HFF-Myc (cell line): ENCODE measurements around the gene NPDC1.

ENCODE experiments used
- DNase-seq: peaks from one replicate; pipeline ENCODE4 v3.0.0-alpha.2; 2011; ENCODE audit warnings: low read depth; ENCODE audit errors: extremely low read depth
- H3K4me3 ChIP-seq: replicated peaks from 2 replicates; pipeline ENCODE4 v1.5.1; 2011; ENCODE audit warnings: low read depth, mild to moderate bottlenecking, control low read depth, low read length
- TF ChIP-seq, protein P1 (sequence below): IDR thresholded peaks from 2 replicates; pipeline ENCODE4 v1.5.1; 2012; ENCODE audit warnings: mild to moderate bottlenecking, low read depth, low read length, control low read depth; ENCODE audit errors: missing control alignments

NPDC1 gene

GRCh38 chr9:137078701-137079400 lies 32.9 kb upstream of the NPDC1 start:
- H3K4me3 ChIP-seq = peak overlapping the region; percentile 61
- no peak for DNase-seq
- TF ChIP-seq, protein P1, sequence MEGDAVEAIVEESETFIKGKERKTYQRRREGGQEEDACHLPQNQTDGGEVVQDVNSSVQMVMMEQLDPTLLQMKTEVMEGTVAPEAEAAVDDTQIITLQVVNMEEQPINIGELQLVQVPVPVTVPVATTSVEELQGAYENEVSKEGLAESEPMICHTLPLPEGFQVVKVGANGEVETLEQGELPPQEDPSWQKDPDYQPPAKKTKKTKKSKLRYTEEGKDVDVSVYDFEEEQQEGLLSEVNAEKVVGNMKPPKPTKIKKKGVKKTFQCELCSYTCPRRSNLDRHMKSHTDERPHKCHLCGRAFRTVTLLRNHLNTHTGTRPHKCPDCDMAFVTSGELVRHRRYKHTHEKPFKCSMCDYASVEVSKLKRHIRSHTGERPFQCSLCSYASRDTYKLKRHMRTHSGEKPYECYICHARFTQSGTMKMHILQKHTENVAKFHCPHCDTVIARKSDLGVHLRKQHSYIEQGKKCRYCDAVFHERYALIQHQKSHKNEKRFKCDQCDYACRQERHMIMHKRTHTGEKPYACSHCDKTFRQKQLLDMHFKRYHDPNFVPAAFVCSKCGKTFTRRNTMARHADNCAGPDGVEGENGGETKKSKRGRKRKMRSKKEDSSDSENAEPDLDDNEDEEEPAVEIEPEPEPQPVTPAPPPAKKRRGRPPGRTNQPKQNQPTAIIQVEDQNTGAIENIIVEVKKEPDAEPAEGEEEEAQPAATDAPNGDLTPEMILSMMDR = no peak

DNA sequence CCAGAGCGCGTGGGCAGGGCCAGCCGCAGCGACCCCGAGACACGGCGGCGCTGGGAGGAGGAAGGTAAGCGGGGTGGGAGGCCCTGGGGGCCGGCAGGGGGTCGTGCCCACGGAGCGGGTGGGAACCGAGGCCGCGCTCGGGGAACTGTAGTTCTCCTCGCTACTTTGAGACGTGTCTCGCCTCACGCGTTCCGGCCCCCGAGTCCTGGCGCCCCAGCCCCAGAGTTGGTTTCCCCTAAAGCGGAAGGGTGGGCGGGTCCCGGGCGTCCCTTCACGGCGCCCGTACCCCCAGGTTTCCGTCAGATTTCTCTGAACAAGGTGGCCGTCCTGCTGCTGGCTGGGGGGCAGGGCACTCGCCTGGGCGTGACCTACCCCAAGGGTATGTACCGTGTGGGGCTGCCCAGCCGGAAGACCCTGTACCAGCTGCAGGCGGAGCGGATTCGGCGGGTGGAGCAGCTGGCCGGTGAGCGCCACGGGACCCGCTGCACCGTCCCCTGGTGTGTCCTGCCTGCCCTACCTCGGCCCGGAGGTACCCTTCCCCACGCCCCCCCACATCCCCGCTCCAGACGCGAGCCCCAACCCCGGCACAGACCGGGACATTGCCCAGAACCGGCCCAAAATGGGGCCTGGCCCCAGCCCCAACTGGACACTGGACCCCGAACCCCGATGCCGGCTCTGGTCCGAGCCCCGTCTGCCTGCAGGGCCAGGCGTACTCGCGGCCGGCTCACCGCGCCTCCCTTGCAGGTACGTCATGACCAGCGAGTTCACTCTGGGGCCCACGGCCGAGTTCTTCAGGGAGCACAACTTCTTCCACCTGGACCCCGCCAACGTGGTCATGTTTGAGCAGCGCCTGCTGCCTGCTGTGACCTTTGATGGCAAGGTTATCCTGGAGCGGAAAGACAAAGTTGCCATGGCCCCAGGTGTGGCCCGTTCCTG lies 32.0 kb upstream of the NPDC1 start:
- TF ChIP-seq, protein P1 = no peak
- no peak for DNase-seq
- H3K4me3 ChIP-seq = peak overlapping the region; percentile 61

DNA sequence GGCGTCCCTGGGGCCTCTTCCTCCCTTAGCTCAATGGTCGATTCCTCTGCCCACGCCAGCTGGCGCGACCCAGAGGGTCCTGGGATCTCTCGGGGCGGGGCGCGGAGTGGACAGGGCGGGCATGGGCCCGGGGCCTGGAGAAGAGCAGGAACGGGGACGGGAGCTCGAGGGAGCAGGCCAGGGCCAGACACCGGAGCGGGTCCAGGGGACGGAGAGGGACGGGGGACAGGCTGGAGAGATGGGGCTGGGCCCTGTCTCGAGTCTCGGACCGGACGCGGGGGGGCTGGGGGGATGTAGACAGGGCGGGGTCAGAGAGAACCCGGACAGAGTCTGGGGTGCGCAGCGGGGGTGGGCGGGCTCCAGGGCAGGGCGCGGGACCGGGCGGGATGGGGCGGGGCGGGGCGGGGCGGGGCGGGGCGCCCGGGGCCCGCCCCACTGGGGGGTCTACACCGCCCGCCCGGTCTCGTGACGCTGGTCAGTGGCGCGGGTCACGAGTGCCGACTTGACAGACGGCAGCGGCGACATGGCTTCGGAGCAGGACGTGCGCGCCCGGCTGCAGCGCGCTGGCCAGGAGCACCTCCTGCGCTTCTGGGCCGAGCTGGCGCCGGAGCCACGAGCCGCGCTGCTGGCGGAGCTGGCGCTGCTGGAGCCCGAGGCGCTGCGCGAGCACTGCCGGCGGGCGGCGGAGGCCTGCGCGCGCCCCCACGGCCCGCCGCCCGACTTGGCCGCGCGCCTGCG lies 31.2 kb upstream of the NPDC1 start, which contains the start of gene UAP1L1:
TSS of gene UAP1L1 (plus strand) at position 508 of the 738 bp plus-strand sequence. CDS start at position 524, 16 bp downstream.
- TF ChIP-seq, protein P1 = no peak
- DNase-seq = no peak
- H3K4me3 ChIP-seq = peak within 1 kb of the TSS; percentile 61

DNA sequence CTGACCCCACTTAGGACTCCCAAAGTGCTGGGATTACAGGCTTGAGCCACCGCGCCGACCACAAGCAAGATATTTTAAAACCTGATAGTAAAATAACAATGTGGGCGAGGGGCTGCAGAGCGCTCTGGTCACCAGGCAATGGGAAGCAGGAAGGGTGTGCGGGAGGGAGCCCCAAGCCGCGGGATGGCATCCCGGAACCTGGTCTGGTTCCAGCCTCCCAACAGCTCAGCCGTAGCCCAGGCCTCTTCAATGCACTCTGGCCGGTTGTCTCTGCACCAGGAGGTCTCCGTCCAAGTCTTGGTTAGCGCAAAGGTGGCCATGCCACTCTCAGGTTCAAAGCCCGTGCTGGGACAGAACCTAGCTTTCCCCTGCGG lies 30.6 kb upstream of the NPDC1 start:
- DNase-seq = no peak
- TF ChIP-seq, protein P1 = no peak
- peak overlapping the region; percentile 61 for H3K4me3 ChIP-seq

- TF ChIP-seq, protein P1 = no peak
- no peak for DNase-seq
- H3K4me3 ChIP-seq = no peak overlapping the region
These were observed 29.3 kb upstream of the NPDC1 start for GRCh38 chr9:137075275-137075775.

- H3K4me3 ChIP-seq = no peak overlapping the region
- no peak for DNase-seq
- TF ChIP-seq, protein P1 = no peak
These were observed 28.8 kb upstream of the NPDC1 start for GRCh38 chr9:137074657-137075274.
